PC-9 (cell line): ENCODE results near the gene EPC2.

Experiments
- EZH2 ChIP-seq: fragments of 200-600 bp; sonication (generic); IDR thresholded peaks from 2 replicates; pipeline ENCODE4 v1.8.0; 2017; ENCODE audit warnings: antibody characterized with exemption, low read depth
- TF ChIP-seq, protein P1 (sequence below): fragments of 200-600 bp; sonication (generic); conservative IDR thresholded peaks from 2 replicates; pipeline ENCODE4 v1.6.1; 2017; ENCODE audit warnings: mixed run types, antibody characterized with exemption, mild to moderate bottlenecking, moderate library complexity

DNA sequence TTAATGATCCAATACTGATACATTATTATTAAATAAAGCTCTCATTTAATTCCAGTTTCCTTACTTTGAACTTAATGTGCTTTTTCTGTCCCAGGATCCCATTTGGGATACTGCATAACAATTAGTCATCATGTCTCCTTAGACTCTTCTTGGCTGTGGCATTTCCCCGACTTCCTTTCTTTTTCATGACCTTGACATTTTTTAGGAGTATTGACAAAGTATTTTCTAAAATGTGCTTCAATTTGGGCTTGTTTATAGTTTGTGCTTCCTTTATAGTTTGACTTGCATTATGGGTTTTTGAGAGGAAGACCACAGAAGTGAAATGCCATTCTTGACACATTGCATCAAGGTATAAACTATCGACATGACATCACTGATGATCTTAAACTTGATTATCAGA, 184.4 kb downstream of the EPC2 start:
- TF ChIP-seq, protein P1, sequence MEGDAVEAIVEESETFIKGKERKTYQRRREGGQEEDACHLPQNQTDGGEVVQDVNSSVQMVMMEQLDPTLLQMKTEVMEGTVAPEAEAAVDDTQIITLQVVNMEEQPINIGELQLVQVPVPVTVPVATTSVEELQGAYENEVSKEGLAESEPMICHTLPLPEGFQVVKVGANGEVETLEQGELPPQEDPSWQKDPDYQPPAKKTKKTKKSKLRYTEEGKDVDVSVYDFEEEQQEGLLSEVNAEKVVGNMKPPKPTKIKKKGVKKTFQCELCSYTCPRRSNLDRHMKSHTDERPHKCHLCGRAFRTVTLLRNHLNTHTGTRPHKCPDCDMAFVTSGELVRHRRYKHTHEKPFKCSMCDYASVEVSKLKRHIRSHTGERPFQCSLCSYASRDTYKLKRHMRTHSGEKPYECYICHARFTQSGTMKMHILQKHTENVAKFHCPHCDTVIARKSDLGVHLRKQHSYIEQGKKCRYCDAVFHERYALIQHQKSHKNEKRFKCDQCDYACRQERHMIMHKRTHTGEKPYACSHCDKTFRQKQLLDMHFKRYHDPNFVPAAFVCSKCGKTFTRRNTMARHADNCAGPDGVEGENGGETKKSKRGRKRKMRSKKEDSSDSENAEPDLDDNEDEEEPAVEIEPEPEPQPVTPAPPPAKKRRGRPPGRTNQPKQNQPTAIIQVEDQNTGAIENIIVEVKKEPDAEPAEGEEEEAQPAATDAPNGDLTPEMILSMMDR: no peak
- no peak for TF ChIP-seq EZH2
